ENCODE measurements around the gene MYL4.

Gene MYL4

DNA sequence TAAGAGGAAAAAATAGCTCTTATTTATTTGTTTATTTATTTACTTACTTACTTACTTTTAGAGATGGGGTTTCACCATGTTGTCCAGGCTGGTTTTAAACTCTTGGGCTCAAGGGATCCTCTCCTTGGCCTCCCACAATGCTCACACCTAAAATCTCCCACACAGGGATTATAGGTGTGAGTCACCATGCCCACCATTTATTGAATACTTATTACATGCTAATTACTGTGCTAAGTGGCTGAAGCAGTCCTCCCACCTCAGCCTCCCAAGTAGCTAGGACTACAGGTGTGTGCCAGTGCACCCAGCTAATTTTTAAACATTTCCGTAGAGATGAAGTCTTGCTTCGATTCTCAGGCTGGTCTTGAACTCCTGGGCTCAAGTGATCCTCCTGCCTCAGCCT, 33.5 kb downstream of the MYL4 start:
- no peak for TF ChIP-seq GATA3 (IDR thresholded peaks at IDR 0.05; ENCODE audit: low read depth, low read length)
- TF ChIP-seq GATA2 (IDR thresholded peaks at IDR 0.05; ENCODE audit: low read depth, low read length): no peak

DNA sequence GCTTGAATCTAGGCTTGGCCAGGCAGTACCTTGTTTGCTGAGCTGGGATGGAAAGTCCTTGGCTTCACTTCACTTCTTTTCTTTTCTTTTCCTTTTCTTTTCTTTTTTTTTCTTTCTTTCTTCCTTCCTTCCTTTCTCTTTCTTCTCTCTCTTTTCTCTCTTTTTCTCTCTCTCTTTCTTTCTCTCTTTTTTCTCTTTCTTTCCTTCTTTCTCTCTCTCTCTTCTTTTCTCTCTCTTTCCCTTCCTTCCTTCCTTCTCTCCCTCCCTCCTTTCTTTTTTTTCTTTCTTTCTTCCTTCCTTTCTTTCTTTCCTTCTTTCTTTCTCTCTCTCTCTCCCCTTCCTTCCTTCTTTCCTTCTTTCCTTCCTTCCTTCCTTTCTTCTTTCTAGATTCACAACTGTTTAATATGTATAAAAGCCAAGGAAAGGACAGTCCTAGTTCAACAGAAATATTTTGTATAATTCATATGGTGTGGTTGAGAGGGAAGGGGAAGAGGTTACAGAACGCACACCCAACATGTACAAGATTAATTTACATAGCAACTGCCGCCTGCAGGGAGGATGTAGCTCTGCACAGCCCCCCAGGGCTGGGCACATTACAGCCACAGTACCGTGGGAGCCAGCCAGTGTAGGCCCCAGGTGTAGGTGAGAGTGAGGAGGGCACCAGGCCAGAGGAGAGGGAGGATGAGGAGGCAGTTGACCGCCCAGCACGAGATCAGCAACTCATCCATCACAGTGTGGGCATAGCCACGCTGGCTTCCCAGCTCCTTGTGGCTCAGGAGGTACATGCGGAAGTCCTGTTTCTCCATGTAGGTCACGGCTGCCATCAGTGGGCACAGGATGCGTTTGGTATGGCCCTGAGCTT, 34.8 kb downstream of the MYL4 start:
- TF ChIP-seq GATA2 (IDR thresholded peaks at IDR 0.05; ENCODE audit: low read depth, low read length) (no peak), GATA3 (IDR thresholded peaks at IDR 0.05; ENCODE audit: low read depth, low read length) (no peak)

DNA sequence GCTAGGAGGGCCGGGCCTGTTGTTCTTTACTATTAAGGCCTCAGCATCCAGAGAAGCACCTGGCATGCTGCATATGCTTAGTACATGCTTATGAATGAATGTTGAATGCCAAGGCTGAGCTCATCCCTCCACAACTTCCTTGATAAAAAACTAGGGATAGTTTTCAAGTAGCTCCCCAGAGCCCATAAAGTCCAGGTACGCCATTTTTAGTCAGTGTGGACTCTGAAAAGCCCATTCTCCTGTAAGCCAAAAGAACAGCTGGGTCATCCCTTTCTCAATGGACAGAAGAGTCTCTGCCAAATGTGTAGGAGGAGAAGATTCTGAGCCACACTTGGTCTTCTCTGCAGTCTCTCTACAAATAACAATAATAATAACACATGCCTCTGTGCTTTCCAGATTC, 35.5 kb downstream of the MYL4 start:
- TF ChIP-seq GATA2 (IDR thresholded peaks at IDR 0.05; ENCODE audit: low read depth, low read length) (no peak), GATA3 (IDR thresholded peaks at IDR 0.05; ENCODE audit: low read depth, low read length) (no peak)

DNA sequence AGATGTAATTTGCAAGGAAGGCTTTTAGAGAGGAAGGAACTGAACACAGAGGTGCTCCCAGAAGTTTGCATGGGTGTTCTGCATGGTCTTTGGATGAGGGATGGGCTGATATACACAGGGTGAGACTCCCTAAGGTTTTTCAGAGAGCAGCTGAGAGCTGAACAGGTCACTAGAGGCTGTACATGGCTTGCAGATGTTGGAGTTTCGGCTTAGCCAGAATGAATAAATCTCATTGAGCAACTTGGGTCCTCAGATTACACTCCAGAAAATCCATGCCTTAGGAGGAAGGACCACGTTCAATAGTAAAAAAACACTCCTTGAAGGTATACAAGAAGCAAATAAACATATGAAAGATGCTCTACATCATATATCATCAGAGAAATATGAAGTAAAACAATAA, 37.0 kb downstream of the MYL4 start:
- TF ChIP-seq GATA3 (IDR thresholded peaks at IDR 0.05; ENCODE audit: low read depth, low read length): no peak

DNA sequence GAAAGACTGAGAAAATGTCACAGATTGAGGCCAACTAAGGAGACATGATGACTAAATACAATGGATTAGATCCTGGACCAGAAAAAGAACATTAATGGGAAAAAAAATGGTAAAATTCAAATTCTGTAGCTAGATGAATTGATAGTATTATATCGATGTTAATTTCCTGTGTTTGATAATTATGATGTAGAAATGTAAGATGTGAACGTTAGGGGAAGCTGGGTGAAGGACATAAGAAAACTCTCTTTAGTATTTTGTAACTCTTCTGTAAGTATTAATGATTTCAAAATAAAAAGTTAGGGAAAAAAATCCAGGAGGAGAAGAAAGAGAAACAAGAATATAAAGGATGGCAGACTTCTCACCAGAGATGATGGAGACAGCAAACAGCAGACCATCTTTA, 41.7 kb downstream of the MYL4 start:
- TF ChIP-seq GATA3 (IDR thresholded peaks at IDR 0.05; ENCODE audit: low read depth, low read length): no peak
- no peak for TF ChIP-seq GATA2 (IDR thresholded peaks at IDR 0.05; ENCODE audit: low read depth, low read length)

DNA sequence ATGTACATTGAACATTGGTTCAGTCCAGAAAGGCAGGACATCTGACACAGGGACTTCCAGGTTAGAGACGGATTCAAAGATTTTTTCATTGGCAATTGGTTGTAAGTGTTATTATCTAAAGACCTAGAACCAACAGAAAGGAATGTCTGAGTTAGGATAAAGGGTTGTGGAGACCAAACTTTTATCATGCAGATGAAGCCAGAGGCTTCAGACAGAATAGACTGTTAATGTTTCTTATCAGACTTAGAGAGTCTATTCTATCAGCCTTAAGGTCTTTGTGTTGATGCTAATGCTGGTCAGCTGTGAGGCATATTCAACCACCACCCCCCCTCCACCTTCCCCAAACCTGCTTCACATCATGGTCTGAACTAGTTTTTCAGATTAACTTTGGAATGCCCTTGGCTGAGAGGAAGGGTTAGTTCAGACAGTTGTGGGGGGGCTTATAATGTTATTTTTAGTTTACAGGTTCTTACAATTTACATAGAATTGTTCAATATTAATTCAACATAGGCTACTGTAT, 42.3 kb downstream of the MYL4 start:
- TF ChIP-seq GATA2 (IDR thresholded peaks at IDR 0.05; ENCODE audit: low read depth, low read length) (no peak), GATA3 (IDR thresholded peaks at IDR 0.05; ENCODE audit: low read depth, low read length) (no peak)

DNA sequence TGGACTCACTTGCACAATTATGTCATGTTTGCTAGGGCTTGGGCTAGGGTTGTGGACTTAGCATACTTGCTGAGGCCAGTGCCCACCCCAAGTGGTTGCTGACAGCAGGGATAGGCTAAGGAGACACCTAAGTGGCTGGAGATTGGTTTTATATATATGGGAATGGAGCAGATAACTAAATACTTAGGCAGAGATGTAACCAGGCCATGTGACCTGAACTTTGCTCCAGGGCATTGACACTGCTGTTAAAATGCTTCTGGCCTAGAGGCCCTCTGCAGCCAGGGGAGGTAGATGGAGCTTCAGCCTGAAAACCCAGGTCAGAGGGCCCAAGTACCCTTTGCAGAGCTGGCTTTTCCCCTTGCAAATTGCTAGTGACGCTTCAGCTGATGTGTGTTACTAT, 43.1 kb downstream of the MYL4 start:
- TF ChIP-seq GATA2 (IDR thresholded peaks at IDR 0.05; ENCODE audit: low read depth, low read length) (no peak), GATA3 (IDR thresholded peaks at IDR 0.05; ENCODE audit: low read depth, low read length) (no peak)

DNA sequence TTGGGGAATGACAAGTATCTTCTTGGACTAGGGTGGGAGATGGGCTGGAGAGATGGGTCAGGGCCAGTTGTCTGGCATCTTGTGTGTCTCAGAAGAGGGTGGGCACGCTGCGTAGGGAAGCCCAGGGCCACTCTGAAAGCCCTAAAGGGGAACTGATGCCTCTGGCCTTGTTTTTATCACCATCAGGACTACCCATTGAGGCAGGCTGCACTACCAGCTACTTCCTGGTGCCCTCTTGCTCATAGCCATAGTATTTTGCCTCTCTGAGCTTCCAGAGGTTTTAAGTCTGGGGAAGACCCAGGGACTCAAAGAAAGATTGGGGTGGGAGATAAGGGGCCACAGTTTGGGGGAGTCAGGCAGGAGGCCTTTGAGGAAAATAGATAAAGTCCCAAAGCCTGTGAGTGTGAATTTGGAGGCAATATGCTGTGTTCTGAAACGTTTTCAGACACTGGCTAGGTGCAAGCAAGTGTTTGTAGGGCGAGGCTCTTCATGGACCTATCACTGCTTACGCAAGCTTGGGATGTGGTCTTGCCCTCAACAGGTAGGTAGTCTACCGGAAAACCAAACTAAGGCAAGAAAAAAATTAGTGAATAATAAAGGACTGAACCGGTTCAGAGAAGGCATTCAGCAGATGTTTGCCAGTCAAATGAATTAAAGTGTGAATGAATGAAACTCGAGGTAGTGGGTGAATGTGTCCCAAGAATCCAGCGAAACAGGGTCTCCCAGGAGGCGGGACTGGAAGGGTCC, 43.8 kb downstream of the MYL4 start:
- TF ChIP-seq GATA2 (IDR thresholded peaks at IDR 0.05; ENCODE audit: low read depth, low read length) (no peak; the same call in 1 of the 2 replicates), GATA3 (IDR thresholded peaks at IDR 0.05; ENCODE audit: low read depth, low read length) (no peak)

DNA sequence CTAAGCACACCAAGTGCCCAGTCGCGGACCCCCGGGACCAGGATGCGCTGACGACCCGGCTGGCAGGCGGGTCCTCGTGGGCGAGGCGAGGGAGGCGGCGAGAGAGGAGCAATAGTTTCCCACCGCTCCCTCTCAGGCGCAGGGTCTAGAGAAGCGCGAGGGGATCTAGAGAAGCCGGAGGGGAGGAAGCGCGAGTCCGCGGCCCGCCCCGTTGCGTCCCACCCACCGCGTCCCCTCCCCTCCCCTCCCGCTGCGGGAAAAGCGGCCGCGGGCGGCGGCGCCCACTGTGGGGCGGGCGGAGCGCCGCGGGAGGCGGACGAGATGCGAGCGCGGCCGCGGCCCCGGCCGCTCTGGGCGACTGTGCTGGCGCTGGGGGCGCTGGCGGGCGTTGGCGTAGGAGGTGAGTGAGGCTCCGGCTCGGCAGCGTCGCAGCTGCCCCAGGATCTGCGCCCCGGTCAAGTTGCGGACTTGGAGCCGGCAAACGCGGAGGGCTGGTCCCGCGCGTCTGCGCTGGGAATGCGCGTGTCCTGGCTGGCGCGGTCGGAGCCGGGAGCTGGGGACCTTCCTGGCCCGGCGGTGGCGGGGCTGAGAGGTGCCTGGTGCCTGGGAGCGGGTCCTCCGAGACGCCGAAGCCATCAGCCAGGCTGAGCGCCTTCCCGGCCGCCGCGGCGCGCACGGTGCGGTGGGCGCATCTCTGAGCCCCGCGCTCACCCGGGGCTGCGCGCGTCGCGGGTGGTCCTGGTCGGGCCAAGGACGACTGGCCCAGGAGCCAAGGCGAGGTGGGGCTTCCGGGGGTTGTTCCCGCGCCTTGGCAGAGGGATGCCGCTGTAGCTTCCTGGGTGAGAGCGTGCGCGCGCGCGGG, 44.6 kb downstream of the MYL4 start, which contains the start of gene ITGB3:
ITGB3 (plus strand) TSS at position 287 of the 862 bp plus-strand sequence; CDS start at position 322, 35 bp downstream.
- no peak for TF ChIP-seq GATA2 (IDR thresholded peaks at IDR 0.05; ENCODE audit: low read depth, low read length)
- TF ChIP-seq GATA3 (IDR thresholded peaks at IDR 0.05; ENCODE audit: low read depth, low read length): no peak

DNA sequence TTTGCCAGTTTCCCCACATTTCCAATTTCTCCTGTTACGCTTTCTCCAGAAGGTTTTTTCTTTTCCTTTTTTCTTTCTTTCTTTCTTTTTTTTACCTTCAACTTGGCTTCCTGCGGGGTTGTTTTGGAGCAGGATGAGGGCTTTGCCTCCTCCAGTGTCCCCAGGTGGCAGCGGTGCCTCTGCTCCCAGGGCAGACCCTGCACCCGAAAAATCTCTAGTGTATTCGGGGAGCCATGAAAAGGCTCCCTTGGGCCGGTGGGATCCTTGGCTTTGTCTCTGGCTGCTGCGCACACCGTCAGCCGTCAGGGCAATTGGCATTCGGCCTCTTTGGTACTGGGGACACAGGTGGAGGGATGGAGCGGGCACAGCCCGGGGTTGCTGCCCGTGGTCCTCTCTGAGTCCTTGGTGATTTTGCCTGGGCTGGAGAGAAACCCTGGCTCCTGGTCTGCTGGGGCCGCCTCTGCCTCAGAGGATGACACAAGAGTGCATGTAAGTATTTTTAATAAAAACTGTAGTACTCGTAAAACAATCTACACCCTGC, 45.3 kb downstream of the MYL4 start:
- TF ChIP-seq GATA3 (IDR thresholded peaks at IDR 0.05; ENCODE audit: low read depth, low read length) (no peak), GATA2 (IDR thresholded peaks at IDR 0.05; ENCODE audit: low read depth, low read length) (no peak)

DNA sequence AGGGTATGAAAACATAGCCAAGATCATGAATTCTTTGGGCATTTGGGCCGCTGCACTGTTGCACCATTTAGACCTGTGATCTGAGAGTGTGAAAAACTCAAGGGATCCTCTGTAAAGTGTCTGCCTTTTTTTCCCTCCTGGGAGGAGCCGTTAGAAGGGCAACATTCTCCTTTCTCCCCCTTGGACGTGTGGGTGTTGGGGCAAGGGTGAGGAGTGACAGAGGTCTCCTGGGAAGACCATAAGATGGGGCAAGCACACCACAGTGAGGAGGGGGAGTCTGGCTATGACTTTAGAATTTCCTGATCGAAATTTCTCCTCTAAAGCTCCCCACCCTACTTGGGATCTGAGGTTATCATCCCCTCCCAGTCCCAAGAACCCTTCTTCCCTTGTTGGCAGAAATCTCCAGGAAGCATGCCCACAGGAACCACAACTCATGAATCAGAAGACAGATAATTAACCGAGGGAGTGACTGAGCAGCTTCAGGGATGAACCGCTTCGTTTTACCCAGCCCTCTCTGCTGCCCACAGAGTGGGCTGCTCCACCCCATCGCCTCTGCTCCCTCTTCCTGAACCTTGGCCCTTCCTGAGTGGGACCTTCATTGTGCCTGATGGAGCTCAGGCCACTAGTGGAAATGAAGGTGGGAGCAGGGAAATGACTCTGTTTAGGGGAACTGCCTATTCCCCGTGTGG, 48.6 kb downstream of the MYL4 start:
- TF ChIP-seq GATA3 (IDR thresholded peaks at IDR 0.05; ENCODE audit: low read depth, low read length): no peak
- no peak for TF ChIP-seq GATA2 (IDR thresholded peaks at IDR 0.05; ENCODE audit: low read depth, low read length)

DNA sequence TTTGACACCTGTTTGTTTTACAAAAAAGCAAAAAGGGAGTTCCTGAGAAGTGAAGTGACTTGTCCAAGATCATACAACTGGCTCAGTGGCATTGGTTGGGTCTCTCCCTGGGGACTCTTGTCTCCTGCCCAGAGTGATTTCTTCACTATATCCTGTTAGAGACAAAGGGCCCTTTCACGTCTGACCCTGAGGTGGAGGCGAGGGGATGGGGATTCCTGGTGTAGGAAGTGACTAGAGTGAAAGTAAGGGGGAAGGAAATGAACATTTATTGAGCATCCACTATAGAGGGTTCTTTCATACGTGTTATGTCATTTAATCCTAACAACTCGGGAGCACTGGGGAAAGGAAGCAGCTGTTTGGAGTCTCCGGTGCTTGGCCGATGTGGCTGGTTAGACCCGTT, 53.4 kb downstream of the MYL4 start:
- TF ChIP-seq GATA3 (IDR thresholded peaks at IDR 0.05; ENCODE audit: low read depth, low read length) (no peak), GATA2 (IDR thresholded peaks at IDR 0.05; ENCODE audit: low read depth, low read length) (no peak)

DNA sequence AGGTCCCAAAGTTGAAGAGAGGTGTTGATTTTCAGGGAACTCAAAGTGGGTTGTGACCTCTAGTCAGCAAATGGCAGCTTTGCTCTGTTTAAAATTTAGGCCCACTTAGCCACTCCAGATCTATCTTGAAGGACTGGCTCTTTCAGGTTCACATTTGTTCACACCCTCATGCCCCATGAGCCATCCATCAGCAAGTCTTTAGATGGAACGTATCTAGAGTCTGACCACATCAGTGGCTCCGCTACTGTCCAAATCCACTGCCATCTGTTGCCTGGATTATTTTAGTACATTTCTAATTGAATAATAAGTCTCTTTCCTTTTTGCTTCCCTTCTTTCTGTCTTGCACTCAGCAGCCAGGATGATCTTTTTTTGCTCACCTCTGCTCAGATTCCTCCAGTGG, 55.0 kb downstream of the MYL4 start:
- TF ChIP-seq GATA3 (IDR thresholded peaks at IDR 0.05; ENCODE audit: low read depth, low read length): no peak
- TF ChIP-seq GATA2 (IDR thresholded peaks at IDR 0.05; ENCODE audit: low read depth, low read length): no peak
